Renal cortex interstitium (tissue), 11 donors: ENCODE data around the gene KANSL3. TPM values are rescaled to one million over a fixed set of nuclear protein-coding genes. Genes with fewer than 3 reads are reported as not detected.

Experiments used
- DNase-seq, 11 donors: peaks; one replicate each; pipeline ENCODE4 v3.0.0-alpha.2; 2013; ENCODE audit warnings: low read depth in 9 of 11, low spot score in 4 of 11; ENCODE audit errors: extremely low read depth in 1 of 11
- polyA plus RNA-seq, 3 donors: library from polyadenylated mRNA; unstranded; fragments of 120-200 nt; gene quantifications; one replicate each; pipeline ENCODE4 v1.2.1, GENCODE V29; 2013; ENCODE audit not compliant: insufficient read length in 3 of 3

Gene KANSL3
- polyA plus RNA-seq, 3 donors: 53.0 to 60.4 (median 53.9) TPM

DNA sequence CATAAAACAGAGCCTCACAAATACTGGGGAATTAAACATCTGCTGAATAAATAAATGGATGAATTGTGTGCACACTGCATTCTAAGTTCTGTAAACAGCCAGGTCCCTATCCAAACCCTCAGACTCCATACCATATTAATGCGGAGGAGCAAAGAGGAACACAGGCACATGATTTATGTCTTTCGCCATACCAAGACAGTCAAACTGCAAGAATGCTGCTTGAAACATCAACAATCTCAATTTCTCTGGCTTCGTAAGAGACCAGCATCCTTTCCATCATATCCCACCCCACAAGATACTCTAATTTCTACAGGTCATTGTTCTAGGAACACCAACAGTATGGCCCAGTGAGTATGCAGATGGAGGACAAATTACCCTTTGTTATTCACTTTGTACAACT, 15.0 kb downstream of the KANSL3 start:
- DNase-seq: no peak

DNA sequence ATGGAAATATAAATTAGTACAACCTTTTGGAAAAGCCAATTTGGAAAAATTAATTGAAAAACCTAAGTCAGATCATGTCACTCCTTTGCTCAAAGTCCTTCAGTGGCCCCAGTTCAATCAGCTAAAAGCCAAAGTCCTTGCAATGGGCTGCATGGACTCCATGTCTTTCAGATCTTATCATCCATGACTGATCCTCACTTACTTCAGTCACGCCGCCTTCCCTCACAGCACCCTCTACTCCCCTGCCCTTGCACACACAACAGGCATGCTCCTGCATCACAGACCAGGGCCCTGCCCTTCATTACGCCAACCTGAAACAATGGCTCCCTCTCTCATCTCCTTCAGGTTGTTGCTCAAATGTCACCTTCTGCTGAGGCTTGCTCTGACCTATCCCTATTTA, 15.6 kb downstream of the KANSL3 start:
- DNase-seq: no peak

- DNase-seq: no peak
Measured at GRCh38 chr2:96618596-96619283, 19.4 kb downstream of the KANSL3 start.

DNA sequence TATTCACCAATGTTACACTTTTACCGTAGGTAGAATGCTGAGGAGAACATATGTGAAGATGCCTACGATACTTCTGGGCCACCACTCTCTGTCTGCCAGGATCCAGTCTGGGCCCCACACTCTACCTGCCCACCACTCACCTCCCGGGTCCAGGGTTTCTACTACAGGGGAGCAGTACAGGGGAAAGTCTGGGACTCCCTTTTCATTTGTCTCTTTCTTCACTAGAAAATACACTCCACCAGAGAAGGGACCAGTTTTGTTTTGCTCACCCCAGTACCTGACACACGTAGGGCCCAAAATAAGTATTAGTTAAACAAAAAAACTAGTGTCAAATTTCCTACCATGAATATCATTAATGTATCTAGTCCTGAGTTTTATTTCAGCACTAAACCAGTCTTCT, 21.1 kb downstream of the KANSL3 start:
- DNase-seq: no peak

- no peak for DNase-seq
Measured at GRCh38 chr2:96616535-96616934, 21.6 kb downstream of the KANSL3 start.

DNA sequence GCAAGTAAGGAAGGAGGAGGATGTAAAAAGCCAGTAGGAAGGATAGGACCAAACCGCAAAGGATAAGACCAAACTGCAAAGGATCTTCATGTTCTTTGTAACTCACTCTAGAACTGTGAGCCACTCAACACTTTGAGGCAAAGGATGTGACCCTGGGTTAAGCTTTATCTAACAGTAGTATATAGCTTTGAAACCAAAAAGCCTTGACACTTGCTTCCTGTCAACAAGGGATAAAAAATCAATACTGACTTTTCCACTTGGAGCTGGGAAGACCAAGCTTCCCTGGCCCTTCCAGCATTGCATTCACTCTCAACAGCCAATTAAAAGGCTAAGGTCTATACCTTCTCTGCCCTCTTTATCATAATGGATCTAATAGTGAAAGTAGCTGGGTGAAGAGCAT, 22.0 kb downstream of the KANSL3 start:
- DNase-seq: no peak

- no peak for DNase-seq
Measured at GRCh38 chr2:96608469-96609455, 29.4 kb downstream of the KANSL3 start.

DNA sequence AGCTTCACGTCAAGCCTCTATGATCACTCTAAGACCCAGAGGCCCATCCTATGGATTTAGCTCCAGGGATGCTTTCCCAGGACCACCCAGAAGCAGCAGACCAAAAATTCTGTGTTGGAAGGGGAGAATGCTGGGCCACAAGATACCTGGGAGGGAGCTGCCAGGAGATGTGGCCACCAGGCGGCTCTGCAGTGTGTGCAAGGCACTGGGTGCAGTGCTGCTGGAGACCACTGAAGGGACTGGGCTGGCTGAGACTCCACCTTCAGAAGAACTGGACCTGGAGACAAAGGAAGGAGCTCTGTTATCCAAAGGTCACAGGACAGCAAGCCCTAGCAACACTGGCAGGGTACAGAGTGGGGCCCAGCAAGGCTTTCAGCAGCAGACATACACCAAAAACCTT, 34.0 kb downstream of the KANSL3 start:
- DNase-seq: no peak

- no peak for DNase-seq
Measured at GRCh38 chr2:96602330-96602823, 35.7 kb downstream of the KANSL3 start.

- no peak for DNase-seq
Measured at GRCh38 chr2:96601382-96602292, 36.5 kb downstream of the KANSL3 start.

DNA sequence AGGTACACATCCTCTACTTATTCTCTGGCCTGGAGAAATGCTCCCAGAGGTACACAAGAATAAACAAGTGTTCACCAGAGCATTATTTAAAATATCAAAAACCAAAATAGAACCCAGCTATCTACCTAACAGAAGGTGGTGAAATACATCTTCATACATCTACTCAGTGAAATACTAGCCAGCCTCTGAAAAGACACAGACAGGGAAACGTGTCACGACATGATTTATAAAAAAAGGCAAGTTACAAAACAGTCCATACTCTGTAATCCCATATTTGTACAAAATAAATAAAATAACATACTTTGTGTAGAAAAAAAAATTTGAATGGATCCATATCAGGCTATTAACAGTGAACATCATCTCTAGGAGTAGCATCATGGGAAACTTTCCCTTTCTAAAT, 38.2 kb downstream of the KANSL3 start:
- DNase-seq: no peak

DNA sequence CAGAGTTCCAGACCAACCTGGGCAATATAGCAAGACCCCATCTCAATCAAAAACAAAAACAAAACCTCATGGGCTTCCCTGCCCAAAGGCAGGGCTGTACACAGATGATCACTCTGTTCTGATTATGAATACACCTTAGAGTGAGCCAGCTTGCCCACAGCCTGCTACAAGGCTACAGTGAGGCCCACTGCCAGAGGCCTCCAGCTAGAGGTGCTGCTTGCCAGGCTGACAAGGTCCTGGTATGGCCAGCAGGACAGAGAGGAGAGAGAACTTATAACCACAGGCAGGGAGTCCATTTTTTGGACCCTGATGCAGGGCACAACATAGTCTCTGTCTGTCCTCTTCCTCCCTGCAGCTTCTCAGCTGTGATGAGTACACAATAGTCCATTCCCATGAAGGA, 41.5 kb downstream of the KANSL3 start:
- no peak for DNase-seq

GRCh38 chr2:96594691-96595152, 43.4 kb downstream of the KANSL3 start:
- no peak for DNase-seq

DNA sequence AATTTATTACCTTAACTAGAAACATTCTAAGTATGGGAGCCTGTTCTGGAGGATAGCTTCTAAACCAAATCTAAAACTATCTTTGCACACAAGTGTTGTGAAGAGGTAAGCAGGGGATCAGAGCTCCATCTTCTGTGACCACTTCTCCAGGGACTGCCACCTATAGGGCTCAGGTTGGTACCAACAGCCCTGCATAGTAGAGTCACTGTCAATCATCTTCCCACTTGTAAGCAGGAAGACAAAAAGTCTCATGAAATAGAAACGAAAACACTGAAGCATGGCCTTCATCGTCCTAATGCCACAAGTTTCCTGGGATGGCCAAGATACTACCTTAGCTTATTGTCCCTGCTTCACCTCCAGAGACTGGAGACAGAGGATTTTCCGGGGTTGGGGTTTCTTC, 43.8 kb downstream of the KANSL3 start:
- no peak for DNase-seq

GRCh38 chr2:96591494-96591893, 46.6 kb downstream of the KANSL3 start:
- DNase-seq: no peak

- no peak for DNase-seq
Measured at GRCh38 chr2:96591054-96591453, 47.1 kb downstream of the KANSL3 start.

DNA sequence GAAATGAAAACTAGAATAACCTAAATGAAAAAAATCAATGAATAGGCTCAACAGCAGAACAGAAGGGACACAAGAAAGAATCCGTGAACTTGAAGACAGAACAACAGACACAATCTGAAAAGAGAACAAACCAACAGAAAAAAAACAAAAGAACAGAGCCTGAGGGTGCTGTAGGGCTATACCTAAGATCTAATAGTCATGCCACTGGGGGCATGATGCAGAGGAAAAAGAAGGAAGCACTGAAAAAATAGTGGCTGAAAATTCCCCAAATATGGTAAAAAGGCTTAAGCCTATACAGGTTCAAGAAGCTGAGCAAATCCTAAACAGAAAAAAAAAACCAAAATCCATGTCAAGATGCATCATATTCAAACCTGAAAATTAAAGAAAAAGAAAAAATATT, 50.3 kb downstream of the KANSL3 start:
- DNase-seq: no peak

DNA sequence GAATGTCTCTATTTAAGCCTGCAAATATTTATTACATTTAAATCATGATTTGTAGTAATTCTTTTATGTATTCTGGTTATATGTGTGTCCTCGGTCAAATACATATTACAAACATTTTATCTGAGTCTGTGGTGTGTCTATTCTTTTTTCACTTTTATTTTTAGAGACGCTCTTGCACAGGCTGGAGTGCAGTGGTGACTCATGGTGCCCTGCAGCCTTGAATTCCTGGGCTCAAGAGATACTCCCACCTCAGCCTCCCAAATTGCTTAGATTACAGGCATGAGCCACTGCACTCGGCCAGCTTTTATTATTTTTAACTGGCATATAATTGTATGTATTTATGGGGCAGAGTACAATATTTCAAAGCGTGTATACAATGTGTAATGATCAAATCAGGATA, 54.1 kb downstream of the KANSL3 start:
- no peak for DNase-seq

DNA sequence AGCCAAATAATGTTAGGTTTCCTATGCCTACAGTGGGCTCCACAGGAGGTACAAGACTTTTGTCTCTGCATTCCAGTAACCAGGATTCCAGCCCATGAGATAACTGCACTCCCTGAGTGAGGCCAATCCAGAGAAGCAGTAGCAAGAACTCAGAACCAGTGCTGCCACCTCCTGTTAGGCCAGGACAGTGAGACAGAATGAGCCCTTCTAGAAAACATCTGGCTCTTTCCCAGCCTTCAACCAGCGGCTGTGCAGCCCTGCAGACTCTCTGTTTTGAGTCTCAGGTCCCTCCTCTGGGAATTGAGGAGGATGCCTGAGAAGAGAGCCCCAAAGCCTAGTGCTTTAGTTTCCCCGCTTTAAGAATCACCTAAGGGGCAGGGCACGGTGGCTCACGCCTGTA, 57.3 kb downstream of the KANSL3 start:
- no peak for DNase-seq
